Measurements from ENCODE around the gene SSTR3.

DNA sequence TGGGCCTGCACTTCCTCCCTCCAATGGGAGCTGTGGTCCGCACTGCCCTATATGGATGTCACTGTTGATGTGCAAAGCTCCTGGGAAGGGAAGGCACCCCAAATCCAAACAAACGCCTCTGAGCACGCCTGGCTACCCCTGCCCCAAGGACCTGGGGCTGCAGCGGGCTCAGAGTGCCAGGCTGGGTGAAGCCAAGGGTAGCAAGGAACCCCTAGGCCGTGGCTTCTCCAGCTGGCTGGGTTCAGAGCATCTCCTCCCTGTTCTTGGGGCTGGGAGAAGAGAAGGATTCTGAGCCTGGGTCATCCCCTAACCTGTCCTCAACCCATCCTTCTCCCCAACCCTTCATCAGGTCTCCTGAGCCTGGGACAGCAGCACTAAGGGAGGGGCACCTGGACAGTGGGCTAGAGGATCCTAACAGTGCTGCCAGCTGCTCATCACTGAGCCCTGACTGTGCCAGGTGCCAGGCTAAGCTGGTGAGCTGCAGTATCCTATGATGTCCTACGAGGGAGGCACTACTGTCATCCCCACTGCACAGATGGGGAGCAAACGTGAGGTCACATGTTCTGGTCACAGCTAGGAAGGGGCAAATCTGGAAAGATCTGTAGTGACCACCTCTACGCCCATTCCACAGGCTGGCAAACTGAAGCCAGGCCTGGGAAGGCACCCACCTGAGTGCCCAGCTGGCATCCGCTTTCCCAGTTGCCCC, 3.0 kb downstream of the SSTR3 start:
- TF ChIP-seq, protein P1, sequence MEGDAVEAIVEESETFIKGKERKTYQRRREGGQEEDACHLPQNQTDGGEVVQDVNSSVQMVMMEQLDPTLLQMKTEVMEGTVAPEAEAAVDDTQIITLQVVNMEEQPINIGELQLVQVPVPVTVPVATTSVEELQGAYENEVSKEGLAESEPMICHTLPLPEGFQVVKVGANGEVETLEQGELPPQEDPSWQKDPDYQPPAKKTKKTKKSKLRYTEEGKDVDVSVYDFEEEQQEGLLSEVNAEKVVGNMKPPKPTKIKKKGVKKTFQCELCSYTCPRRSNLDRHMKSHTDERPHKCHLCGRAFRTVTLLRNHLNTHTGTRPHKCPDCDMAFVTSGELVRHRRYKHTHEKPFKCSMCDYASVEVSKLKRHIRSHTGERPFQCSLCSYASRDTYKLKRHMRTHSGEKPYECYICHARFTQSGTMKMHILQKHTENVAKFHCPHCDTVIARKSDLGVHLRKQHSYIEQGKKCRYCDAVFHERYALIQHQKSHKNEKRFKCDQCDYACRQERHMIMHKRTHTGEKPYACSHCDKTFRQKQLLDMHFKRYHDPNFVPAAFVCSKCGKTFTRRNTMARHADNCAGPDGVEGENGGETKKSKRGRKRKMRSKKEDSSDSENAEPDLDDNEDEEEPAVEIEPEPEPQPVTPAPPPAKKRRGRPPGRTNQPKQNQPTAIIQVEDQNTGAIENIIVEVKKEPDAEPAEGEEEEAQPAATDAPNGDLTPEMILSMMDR (IDR thresholded peaks at IDR 0.05; ENCODE audit: low read length), result no peak
- TF ChIP-seq EZH2 (optimal IDR thresholded peaks at IDR 0.05; ENCODE audit: low read depth, low read length) (no peak), EZH2phosphoT487 (IDR thresholded peaks at IDR 0.05; ENCODE audit: low read length) (no peak)

Data from MM.1S (cell line).